OCI-LY7 (cell line): ENCODE measurements around the gene BCO2. TPM values are rescaled to one million over a fixed set of nuclear protein-coding genes. Genes with fewer than 3 reads are reported as not detected.

Experiments
- Bru-seq: library from RNA; stranded (reverse); fragments of 400-500 nt; gene quantifications from one replicate; lab custom pipeline; 2021; lab: Mats Ljungman, UMichigan
- BruChase-seq, 2 experiments: library from RNA; stranded (reverse); fragments of 400-500 nt; gene quantifications; one replicate each; lab custom pipeline; 2021; lab: Mats Ljungman, UMichigan
- BruUV-seq: library from RNA; stranded (reverse); fragments of 400-500 nt; replicated peaks from 2 replicates; lab custom pipeline; 2021; lab: Mats Ljungman, UMichigan
- CTCF ChIA-PET: fragments of 300-600 bp; sonication (Branson Sonifier 250); formaldehyde crosslinking; loops from one replicate; lab custom pipeline; 2022; ENCODE audit warnings: antibody characterized with exemption; ENCODE audit not compliant: unreplicated experiment; lab: Charles Lee
- POLR2A ChIA-PET: fragments of 300-600 bp; sonication (Branson Sonifier 250); formaldehyde crosslinking; loops from one replicate; lab custom pipeline; 2022; ENCODE audit warnings: antibody characterized with exemption; lab: Charles Lee
- DNase-seq: peaks from one replicate; pipeline ENCODE4 v3.0.0-alpha.2; 2015; ENCODE audit warnings: low spot score
- H2AFZ ChIP-seq: fragments of 200-600 bp; sonication (generic), shearing (Covaris generic); 2 replicates; pipeline ENCODE4 v1.6.1; 2014; ENCODE audit warnings: mild to moderate bottlenecking, antibody characterized with exemption, low read length, moderate library complexity
- H3K27ac ChIP-seq: fragments of 200-600 bp; sonication (generic); 2 replicates; pipeline ENCODE4 v1.5.1; 2014; ENCODE audit warnings: mixed run types, low read depth, mild to moderate bottlenecking, moderate library complexity, low read length, inconsistent platforms; ENCODE audit not compliant: poor library complexity, severe bottlenecking
- H3K36me3 ChIP-seq: fragments of 200-600 bp; sonication (generic); 2 replicates; pipeline ENCODE4 v1.6.1; 2014; ENCODE audit warnings: mild to moderate bottlenecking, antibody characterized with exemption, low read length, moderate library complexity, mixed read lengths; ENCODE audit not compliant: insufficient read depth
- H3K4me1 ChIP-seq: fragments of 200-600 bp; sonication (generic); 2 replicates; pipeline ENCODE4 v1.5.1; 2014; ENCODE audit warnings: mild to moderate bottlenecking, low read length; ENCODE audit not compliant: insufficient read depth, poor library complexity, severe bottlenecking
- H3K4me2 ChIP-seq: fragments of 200-600 bp; sonication (generic); 2 replicates; pipeline ENCODE4 v1.6.1; 2014; ENCODE audit warnings: mild to moderate bottlenecking, low read length
- H3K4me3 ChIP-seq: fragments of 200-600 bp; sonication (generic); 2 replicates; pipeline ENCODE4 v1.5.1; 2014; ENCODE audit warnings: mild to moderate bottlenecking, low read depth, low read length; ENCODE audit not compliant: poor library complexity, severe bottlenecking
- H3K79me2 ChIP-seq: fragments of 200-600 bp; sonication (generic); 2 replicates; pipeline ENCODE4 v1.6.1; 2016; ENCODE audit warnings: low read depth, mild to moderate bottlenecking, low read length, moderate library complexity, mixed read lengths; ENCODE audit not compliant: insufficient read depth
- H3K9me2 ChIP-seq: fragments of 200-600 bp; sonication (generic); 2 replicates; pipeline ENCODE4 v1.6.1; 2016; ENCODE audit warnings: mild to moderate bottlenecking, low read length, mixed read lengths; ENCODE audit not compliant: insufficient read depth
- H3K9me3 ChIP-seq: fragments of 200-600 bp; sonication (generic); 2 replicates; pipeline ENCODE4 v1.6.1; 2014; ENCODE audit warnings: mild to moderate bottlenecking, mixed run types, low read length, mixed read lengths
- H4K20me1 ChIP-seq: fragments of 200-600 bp; sonication (generic); 2 replicates; pipeline ENCODE4 v1.6.1; 2014; ENCODE audit warnings: mild to moderate bottlenecking, antibody characterized with exemption, low read length, moderate library complexity, mixed read lengths; ENCODE audit not compliant: insufficient read depth
- CTCF ChIP-seq: fragments of 200-600 bp; sonication (generic); conservative IDR thresholded peaks from 2 replicates; pipeline ENCODE4 v1.5.1; 2014; ENCODE audit warnings: mild to moderate bottlenecking, antibody characterized with exemption, low read length, moderate library complexity, mixed read lengths
- EZH2phosphoT487 ChIP-seq: fragments of 200-600 bp; sonication (generic); IDR thresholded peaks from 2 replicates; pipeline ENCODE4 v1.6.1; 2018; ENCODE audit warnings: low read depth, borderline replicate concordance, mild to moderate bottlenecking, mixed run types, antibody characterized with exemption, low read length, moderate library complexity, mixed read lengths
- intact Hi-C: fragments of 100-400 bp; cut with micrococcal nuclease; formaldehyde crosslinking; loops from one replicate; pipeline ENCODE4 v1.10.0; 2022; ENCODE audit not compliant: unreplicated experiment
- long read RNA-seq: library from polyadenylated mRNA; stranded (forward); transcript quantifications from one replicate; pipeline ENCODE4 v2.0.0, GENCODE V29; 2022
- total RNA-seq, 2 experiments: library from RNA; depleted of rRNA in 1 of 2; stranded (reverse); fragments of >200 nt in 1 of 2; shearing (Covaris generic) in 1 of 2; gene quantifications; 2 replicates each; pipeline ENCODE4 v1.2.3, GENCODE V29; 2014 to 2022

Gene BCO2
- total RNA-seq (2014; rRNA removed; shearing (Covaris generic)) (0.60 and 1.4 TPM in 2 replicates), total RNA-seq (2022) (0.90 and 1.2 TPM in 2 replicates), Bru-seq, nascent RNA (percentile 36 among the genes with signal in this experiment), BruChase-seq, experiment 1, labeled RNA remaining after a 6-hour chase (percentile 47 among the genes with signal in this experiment), BruChase-seq, experiment 2, labeled RNA remaining after a 2-hour chase (percentile 57 among the genes with signal in this experiment)
- long read RNA-seq, partial matches to known transcripts, result 0 of 4 reads
- long read RNA-seq, other reads (novel, unspliced or antisense), result 4 of 4 reads

- DNase-seq, result peak; percentile 30
- H4K20me1 ChIP-seq, result no peaks in the 10 kb centered on the region
- intact Hi-C loops, result loop anchor here (5.0 kb wide), 1 partner anchor 243 kb away; no protein-coding TSS in a partner anchor
- H3K9me2 ChIP-seq, result no peaks in the 10 kb centered on the region
- H3K27ac ChIP-seq, result no peak within 1 kb of the TSS
- no peaks in the 10 kb centered on the region for H3K36me3 ChIP-seq
- CTCF ChIA-PET, result no interaction called here
- no peaks in the 10 kb centered on the region for H3K79me2 ChIP-seq
- BruUV-seq, result no TSS peak
- peak within 1 kb of the TSS; percentile 27 for H3K4me3 ChIP-seq
- no peak within 1 kb of the TSS; the same call in 1 of the 2 replicates for H2AFZ ChIP-seq
- H3K4me1 ChIP-seq, result peaks cover 8% of the 10 kb centered on the region
- POLR2A ChIA-PET, result no interaction called here
- TF ChIP-seq CTCF (peak; percentile 87), EZH2phosphoT487 (no peak)
- H3K9me3 ChIP-seq, result no peaks in the 10 kb centered on the region
- H3K4me2 ChIP-seq, result peak within 1 kb of the TSS; percentile 64
Measured at GRCh38 chr11:112174789-112175598, at the start of gene BCO2. Gene BCO2, plus strand, starts transcription at chr11:112175512. Its CDS starts 90 bp downstream, at chr11:112175602.

DNA sequence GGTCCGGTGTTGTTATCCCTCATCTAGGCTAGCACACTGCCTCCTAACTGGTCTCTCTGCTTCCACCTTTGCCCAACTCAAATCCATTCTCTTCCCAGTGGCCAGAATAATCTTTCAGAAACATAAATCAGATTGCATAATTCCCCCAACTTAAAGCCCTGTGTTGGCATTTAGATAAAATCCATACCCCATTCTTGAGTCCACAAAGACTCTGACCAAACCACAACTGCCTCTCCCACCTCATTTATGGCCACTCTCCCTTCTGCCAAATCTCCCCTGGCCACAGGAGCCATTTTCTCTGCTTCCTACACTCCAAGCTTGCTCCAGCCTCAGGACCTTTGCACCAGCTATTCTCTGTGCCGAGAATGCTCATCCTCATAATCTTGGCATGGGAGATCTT is 48.3 kb upstream of the BCO2 start:
- H3K4me3 ChIP-seq, result no peak overlapping the region
- no peaks in the 10 kb centered on the region for H4K20me1 ChIP-seq
- no peak overlapping the region for H3K27ac ChIP-seq
- H3K4me1 ChIP-seq, result no peaks in the 10 kb centered on the region
- DNase-seq, result no peak
- CTCF ChIA-PET, result no interaction called here
- BruUV-seq, result no TSS peak
- no peaks in the 10 kb centered on the region for H3K36me3 ChIP-seq
- no peak overlapping the region for H3K4me2 ChIP-seq
- TF ChIP-seq CTCF (no peak), EZH2phosphoT487 (no peak)
- H3K9me2 ChIP-seq, result no peaks in the 10 kb centered on the region
- H3K9me3 ChIP-seq, result no peaks in the 10 kb centered on the region
- intact Hi-C loops, result no loop called here
- H3K79me2 ChIP-seq, result no peaks in the 10 kb centered on the region
- no peak overlapping the region for H2AFZ ChIP-seq
- POLR2A ChIA-PET, result interaction anchor here (0.8 to 1.0 kb wide), 2 partner anchors 12 to 126 kb away, joined by 3 read pairs; no protein-coding TSS in a partner anchor
